HG03442 (cell line): ENCODE measurements around the gene CAMTA1.

Experiments used
- ATAC-seq: cut with Tn5 transposase; IDR thresholded peaks from one replicate; pipeline ENCODE4 v1.9.1; 2021; ENCODE audit warnings: mild to moderate bottlenecking, moderate library complexity; ENCODE audit not compliant: unreplicated experiment

Gene CAMTA1

GRCh38 chr1:7174980-7175906, 390.0 kb downstream of the CAMTA1 start:
- ATAC-seq = no peak

GRCh38 chr1:7177021-7177420, 391.8 kb downstream of the CAMTA1 start:
- ATAC-seq = no peak

- ATAC-seq = no peak
These were observed 392.3 kb downstream of the CAMTA1 start for GRCh38 chr1:7177438-7178146.

DNA sequence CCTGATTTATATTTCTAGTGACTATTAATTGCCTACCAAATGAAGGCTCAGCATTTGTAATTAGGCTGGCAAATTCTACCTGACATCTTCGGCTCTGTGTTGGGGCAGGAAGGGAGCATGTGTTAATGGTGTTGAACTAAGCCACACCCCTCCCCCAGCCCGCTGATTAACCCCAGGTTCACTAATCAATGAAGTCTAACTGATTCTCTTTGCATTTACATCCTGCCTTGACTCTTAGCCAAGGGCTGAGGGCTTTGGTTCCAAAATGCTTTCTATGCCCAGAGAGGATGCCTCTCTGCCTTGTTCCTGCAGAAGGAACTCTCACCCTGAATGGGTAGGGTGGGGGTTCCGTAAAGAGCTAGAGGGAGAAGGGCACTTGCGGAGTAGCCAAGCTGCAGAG, 393.1 kb downstream of the CAMTA1 start:
- ATAC-seq = no peak

- ATAC-seq = no peak
These were observed 393.5 kb downstream of the CAMTA1 start for GRCh38 chr1:7178741-7179140.

DNA sequence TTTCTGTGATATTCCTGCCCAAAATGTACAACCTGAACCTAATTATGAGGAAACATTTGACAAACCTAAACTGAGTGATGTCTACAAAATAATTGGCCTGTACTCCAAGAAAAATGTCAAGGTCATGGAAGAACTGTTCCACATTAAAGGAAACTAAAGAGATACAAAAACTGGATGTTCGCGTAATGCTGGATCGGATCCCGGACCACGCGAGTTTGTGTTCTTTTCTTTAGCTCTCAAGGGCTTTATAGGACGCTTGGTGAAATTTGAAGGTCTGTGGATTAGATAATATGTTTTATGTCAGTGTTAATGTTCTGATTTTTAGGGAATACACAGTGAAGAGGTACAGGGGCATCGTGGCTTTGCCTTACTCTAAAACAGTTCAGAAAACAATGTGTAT, 400.5 kb downstream of the CAMTA1 start:
- no peak for ATAC-seq

- ATAC-seq = no peak
These were observed 401.3 kb downstream of the CAMTA1 start for GRCh38 chr1:7186382-7187111.

DNA sequence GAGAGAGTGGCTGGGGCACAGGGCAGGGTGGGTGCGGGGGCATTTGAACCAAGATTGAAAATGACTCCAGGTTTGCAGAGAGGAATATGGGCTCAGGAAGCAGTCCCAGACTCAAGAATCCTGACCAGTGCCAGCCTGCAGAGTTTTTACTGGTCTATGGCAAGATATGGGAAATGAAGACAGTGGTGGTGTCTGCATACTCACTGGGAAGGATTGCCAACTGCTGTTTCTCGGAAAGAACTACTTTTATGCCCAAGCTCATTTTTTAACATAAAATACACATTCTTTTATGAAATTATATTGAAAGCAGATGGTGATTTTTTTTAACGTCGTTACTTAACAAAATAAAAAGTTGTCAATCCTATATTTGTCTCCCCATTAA, 401.8 kb downstream of the CAMTA1 start:
- no peak for ATAC-seq

- no peak for ATAC-seq
These were observed 405.0 kb downstream of the CAMTA1 start for GRCh38 chr1:7190261-7190660.

- no peak for ATAC-seq
These were observed 407.2 kb downstream of the CAMTA1 start for GRCh38 chr1:7192453-7192852.

GRCh38 chr1:7196036-7196911, 411.0 kb downstream of the CAMTA1 start:
- no peak for ATAC-seq

DNA sequence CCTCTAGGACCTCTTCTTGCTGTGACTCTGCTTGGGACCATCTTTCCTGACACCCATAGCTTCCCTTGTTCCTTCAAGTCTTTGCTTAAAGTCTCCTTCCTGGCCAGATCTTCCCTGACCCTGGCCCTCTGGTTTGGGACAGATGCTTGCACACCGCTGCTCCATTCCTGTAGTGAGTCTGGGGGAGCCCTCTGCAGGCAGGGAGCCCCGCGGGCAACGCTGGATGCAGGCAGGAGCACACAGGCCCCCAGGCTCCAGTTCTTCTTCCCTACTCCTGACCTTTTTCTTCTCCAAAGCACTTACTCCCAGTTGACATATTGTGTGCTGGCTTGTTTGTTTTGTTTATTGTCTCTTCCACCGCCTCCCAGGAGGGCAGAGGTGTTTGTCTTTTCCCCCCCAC, 413.4 kb downstream of the CAMTA1 start:
- ATAC-seq = no peak

DNA sequence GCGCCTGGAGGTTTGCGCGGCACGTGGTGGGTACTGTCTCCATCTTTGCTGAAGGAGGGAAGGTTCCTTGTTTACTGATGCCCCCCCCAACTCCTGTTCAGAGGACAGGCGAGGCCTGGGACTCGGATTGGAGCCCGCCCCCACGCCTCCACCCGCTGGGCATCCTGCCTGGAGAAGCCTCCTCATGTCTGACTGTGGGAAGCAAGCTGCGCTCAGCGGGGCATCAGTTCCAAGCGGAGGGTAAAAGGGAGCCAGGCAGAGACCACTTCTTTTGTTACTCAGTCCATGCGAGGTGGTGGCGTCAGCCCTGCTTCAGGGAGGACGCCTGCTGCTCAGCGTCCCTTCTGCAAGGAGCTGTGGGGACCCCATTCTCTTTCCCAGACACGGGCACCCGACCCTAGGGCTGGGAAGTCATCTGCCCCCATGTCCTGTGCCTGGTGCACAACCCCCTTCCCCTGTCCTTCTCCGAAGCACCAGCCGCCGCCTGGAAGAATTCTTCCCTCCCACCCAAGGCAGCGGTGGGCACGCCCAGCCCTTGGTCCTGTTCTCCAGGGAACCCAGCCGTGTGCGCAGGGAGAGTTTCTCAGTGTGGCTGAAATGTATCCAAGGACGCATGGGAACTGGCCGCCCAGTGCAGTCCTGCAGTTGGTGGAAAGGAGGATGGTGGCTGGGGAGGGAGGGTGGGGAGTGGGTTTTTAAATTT, 414.0 kb downstream of the CAMTA1 start:
- ATAC-seq = no peak

- no peak for ATAC-seq
These were observed 422.8 kb downstream of the CAMTA1 start for GRCh38 chr1:7207875-7208646.

GRCh38 chr1:7208647-7209180, 423.5 kb downstream of the CAMTA1 start:
- ATAC-seq = no peak

- ATAC-seq = no peak
These were observed 424.1 kb downstream of the CAMTA1 start for GRCh38 chr1:7209336-7209735.

- no peak for ATAC-seq
These were observed 433.1 kb downstream of the CAMTA1 start for GRCh38 chr1:7218210-7218832.

DNA sequence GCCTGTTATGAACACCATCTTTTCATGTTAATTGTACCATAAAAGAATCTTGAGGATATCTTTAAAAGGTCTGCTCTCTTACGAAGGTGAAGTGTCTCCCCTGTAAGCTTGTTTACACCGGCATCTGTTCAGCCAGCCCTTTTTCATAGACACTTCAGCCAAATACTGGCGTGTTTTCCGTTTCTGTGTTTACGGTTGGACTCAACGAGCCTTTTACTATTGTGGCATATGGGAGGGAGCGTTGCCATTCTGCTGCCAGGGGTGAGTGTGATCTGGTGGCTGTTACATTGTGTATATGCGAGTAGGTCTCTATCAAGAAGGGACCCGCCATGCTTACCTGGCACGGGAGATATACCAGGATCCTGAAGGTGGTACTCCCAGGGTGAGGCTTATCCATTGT, 433.8 kb downstream of the CAMTA1 start:
- ATAC-seq = no peak
